Mesendoderm (in vitro differentiated cells): ENCODE measurements around the gene MRPL10.

ENCODE experiments used
- DNase-seq: peaks from one replicate; pipeline ENCODE4 v3.0.0; 2013
- H2AK5ac ChIP-seq: 2 replicates; pipeline ENCODE4 v1.6.1; 2013; ENCODE audit warnings: low read length, inconsistent platforms
- H2BK120ac ChIP-seq: 2 replicates; pipeline ENCODE4 v1.6.1; 2013; ENCODE audit warnings: low read depth, mild to moderate bottlenecking, low read length, moderate library complexity, mixed read lengths
- H2BK15ac ChIP-seq: replicated peaks from 2 replicates; pipeline ENCODE4 v1.6.1; 2013; ENCODE audit warnings: low read depth, mild to moderate bottlenecking, moderate library complexity
- H2BK5ac ChIP-seq: 2 replicates; pipeline ENCODE4 v1.6.1; 2013; ENCODE audit warnings: low read length, inconsistent platforms
- H3K18ac ChIP-seq: 2 replicates; pipeline ENCODE4 v1.6.1; 2013; ENCODE audit warnings: mild to moderate bottlenecking, low read length, mixed read lengths
- H3K23ac ChIP-seq: one replicate; pipeline ENCODE4 v1.6.1; 2013; ENCODE audit warnings: low read length
- H3K27ac ChIP-seq: 2 replicates; pipeline ENCODE4 v1.5.1; 2013; ENCODE audit warnings: low read depth, mild to moderate bottlenecking, inconsistent platforms, low read length, moderate library complexity
- H3K27me3 ChIP-seq: 2 replicates; pipeline ENCODE4 v1.6.1; 2013; ENCODE audit warnings: low read length, control low read depth, mild to moderate bottlenecking, inconsistent platforms; ENCODE audit not compliant: insufficient read depth, poor library complexity
- H3K36me3 ChIP-seq: 2 replicates; pipeline ENCODE4 v1.6.1; 2013; ENCODE audit warnings: low read length, inconsistent platforms; ENCODE audit not compliant: control insufficient read depth, insufficient read depth
- H3K4ac ChIP-seq: one replicate; pipeline ENCODE4 v1.6.1; 2013; ENCODE audit warnings: low read depth, mild to moderate bottlenecking, low read length, moderate library complexity
- H3K4me1 ChIP-seq: 2 replicates; pipeline ENCODE4 v1.6.1; 2013; ENCODE audit warnings: low read depth, low read length, inconsistent platforms; ENCODE audit not compliant: control insufficient read depth
- H3K4me2 ChIP-seq: 2 replicates; pipeline ENCODE4 v1.6.1; 2013; ENCODE audit warnings: low read length
- H3K4me3 ChIP-seq: 2 replicates; pipeline ENCODE4 v1.5.1; 2013; ENCODE audit warnings: mild to moderate bottlenecking, low read length
- H3K56ac ChIP-seq: one replicate; pipeline ENCODE4 v1.6.1; 2013; ENCODE audit warnings: low read length
- H3K79me1 ChIP-seq: 2 replicates; pipeline ENCODE4 v1.6.1; 2013; ENCODE audit warnings: low read length, inconsistent platforms
- H3K79me2 ChIP-seq: 2 replicates; pipeline ENCODE4 v1.6.1; 2013; ENCODE audit warnings: mild to moderate bottlenecking, low read length; ENCODE audit not compliant: control insufficient read depth, insufficient read depth
- H3K9ac ChIP-seq: 2 replicates; pipeline ENCODE4 v1.6.1; 2013; ENCODE audit warnings: low read length, inconsistent platforms
- H4K5ac ChIP-seq: one replicate; pipeline ENCODE4 v1.6.1; 2013; ENCODE audit warnings: low read length
- H4K8ac ChIP-seq: one replicate; pipeline ENCODE4 v1.6.1; 2013; ENCODE audit warnings: low read depth, mild to moderate bottlenecking, control low read depth, low read length, moderate library complexity
- WGBS: extraction: QIAGEN DNeasy Blood & Tissue Kit; methylation state at CpG from one replicate; pipeline ENCODE4 v1.1.7; 2013; ENCODE audit warnings: low lambda C conversion rate, missing lambda C conversion rate; ENCODE audit not compliant: insufficient coverage; ENCODE audit errors: extremely low coverage; 5-methylcytosine and 5-hydroxymethylcytosine counted together

The MRPL10 gene

GRCh38 chr17:47792457-47792856 is 38.9 kb downstream of the MRPL10 start:
- no peak overlapping the region for H3K56ac ChIP-seq
- WGBS: no CpG with 5 or more reads among the region's 1 CpG
- no peak overlapping the region for H3K4me2 ChIP-seq
- no peak overlapping the region for H4K8ac ChIP-seq
- H3K4ac ChIP-seq: no peak overlapping the region
- no peaks in the 10 kb centered on the region for H3K4me1 ChIP-seq
- no peak overlapping the region for H2AK5ac ChIP-seq
- no peak overlapping the region for H4K5ac ChIP-seq
- no peak overlapping the region for H3K23ac ChIP-seq
- H3K9ac ChIP-seq: no peak overlapping the region
- no peak overlapping the region for H3K4me3 ChIP-seq
- no peaks in the 10 kb centered on the region for H3K79me2 ChIP-seq
- H3K36me3 ChIP-seq: no peaks in the 10 kb centered on the region
- H2BK5ac ChIP-seq: no peak overlapping the region
- no peak overlapping the region for H2BK120ac ChIP-seq
- H3K27me3 ChIP-seq: peaks cover 14% of the 10 kb centered on the region
- no peak overlapping the region for H2BK15ac ChIP-seq
- no peaks in the 10 kb centered on the region for H3K79me1 ChIP-seq
- no peak overlapping the region for H3K18ac ChIP-seq
- no peak overlapping the region for H3K27ac ChIP-seq
- no peak for DNase-seq

- H3K18ac ChIP-seq: no peak overlapping the region
- no CpG with 5 or more reads among the region's 3 CpGs for WGBS
- H3K56ac ChIP-seq: no peak overlapping the region
- no peak for DNase-seq
- H2BK120ac ChIP-seq: no peak overlapping the region
- H3K27ac ChIP-seq: no peak overlapping the region
- no peak overlapping the region for H3K4me3 ChIP-seq
- H3K4ac ChIP-seq: no peak overlapping the region
- H4K8ac ChIP-seq: peak overlapping the region; percentile 39
- H2BK5ac ChIP-seq: no peak overlapping the region
- H3K27me3 ChIP-seq: peaks cover 14% of the 10 kb centered on the region
- H3K79me2 ChIP-seq: no peaks in the 10 kb centered on the region
- no peak overlapping the region for H4K5ac ChIP-seq
- H2BK15ac ChIP-seq: no peak overlapping the region
- no peaks in the 10 kb centered on the region for H3K79me1 ChIP-seq
- H3K9ac ChIP-seq: no peak overlapping the region
- H2AK5ac ChIP-seq: no peak overlapping the region
- no peak overlapping the region for H3K23ac ChIP-seq
- no peak overlapping the region for H3K4me2 ChIP-seq
- H3K4me1 ChIP-seq: no peaks in the 10 kb centered on the region
- no peaks in the 10 kb centered on the region for H3K36me3 ChIP-seq
Measured at GRCh38 chr17:47791025-47791424, 40.3 kb downstream of the MRPL10 start.

GRCh38 chr17:47789611-47790561 is 41.5 kb downstream of the MRPL10 start:
- H3K27me3 ChIP-seq: peaks cover 14% of the 10 kb centered on the region
- no CpG with 5 or more reads among the region's 70 CpGs for WGBS

GRCh38 chr17:47785538-47786123 is 45.7 kb downstream of the MRPL10 start:
- H2AK5ac ChIP-seq: no peak overlapping the region
- no peaks in the 10 kb centered on the region for H3K79me2 ChIP-seq
- no peak overlapping the region for H2BK15ac ChIP-seq
- no peak overlapping the region for H2BK120ac ChIP-seq
- H3K27ac ChIP-seq: no peak overlapping the region
- no peak overlapping the region for H4K8ac ChIP-seq
- H3K27me3 ChIP-seq: peaks cover 8% of the 10 kb centered on the region
- no peak overlapping the region for H3K4me3 ChIP-seq
- no peak overlapping the region for H3K23ac ChIP-seq
- WGBS: no CpG with 5 or more reads among the region's 5 CpGs
- H2BK5ac ChIP-seq: no peak overlapping the region
- H3K4ac ChIP-seq: no peak overlapping the region
- no peak overlapping the region for H4K5ac ChIP-seq
- no peak overlapping the region for H3K56ac ChIP-seq
- no peaks in the 10 kb centered on the region for H3K4me1 ChIP-seq
- no peaks in the 10 kb centered on the region for H3K36me3 ChIP-seq
- DNase-seq: peak; percentile 75
- H3K9ac ChIP-seq: no peak overlapping the region
- H3K4me2 ChIP-seq: no peak overlapping the region
- H3K18ac ChIP-seq: no peak overlapping the region
- no peaks in the 10 kb centered on the region for H3K79me1 ChIP-seq

More at GRCh38 chr17:47789611-47790561, 41.5 kb downstream of the MRPL10 start:
- Histone ChIP-seq H3K4ac (no peak overlapping the region), H3K36me3 (no peaks in the 10 kb centered on the region), H3K18ac (no peak overlapping the region), H3K27ac (no peak overlapping the region), H3K4me3 (peak overlapping the region; percentile 17), H3K4me2 (peak overlapping the region; percentile 73), H3K79me1 (no peaks in the 10 kb centered on the region), H4K8ac (no peak overlapping the region), H2BK5ac (no peak overlapping the region), H3K79me2 (no peaks in the 10 kb centered on the region), H2BK15ac (no peak overlapping the region), H3K23ac (no peak overlapping the region), H3K4me1 (no peaks in the 10 kb centered on the region), H4K5ac (no peak overlapping the region), H3K9ac (no peak overlapping the region), H3K56ac (peak overlapping the region; percentile 60), H2AK5ac (no peak overlapping the region), H2BK120ac (no peak overlapping the region)
- peak; percentile 65 for DNase-seq

- Histone ChIP-seq H3K23ac (no peak overlapping the region), H3K4ac (no peak overlapping the region), H3K18ac (no peak overlapping the region), H2AK5ac (no peak overlapping the region), H2BK120ac (no peak overlapping the region), H3K79me1 (no peaks in the 10 kb centered on the region), H3K4me1 (no peaks in the 10 kb centered on the region), H4K5ac (no peak overlapping the region), H3K79me2 (no peaks in the 10 kb centered on the region), H3K4me2 (no peak overlapping the region), H3K36me3 (no peaks in the 10 kb centered on the region), H2BK5ac (no peak overlapping the region), H3K27ac (no peak overlapping the region), H4K8ac (no peak overlapping the region), H3K56ac (no peak overlapping the region), H2BK15ac (no peak overlapping the region), H3K4me3 (no peak overlapping the region), H3K9ac (no peak overlapping the region), H3K27me3 (no peaks in the 10 kb centered on the region)
- no CpG with 5 or more reads among the region's 5 CpGs for WGBS
- DNase-seq: no peak
Measured at GRCh38 chr17:47781397-47781796, 49.9 kb downstream of the MRPL10 start.
